ENCODE data around the gene TGFB1I1.

Gene TGFB1I1

GRCh38 chr16:31451681-31452351 is 20.1 kb upstream of the TGFB1I1 start:
- in situ Hi-C loops (cut with MboI; ENCODE audit: low sequenced_read_pairs), result no loop called here

- in situ Hi-C loops (cut with MboI; ENCODE audit: low sequenced_read_pairs), result no loop called here
Observed at GRCh38 chr16:31452631-31453106, 19.3 kb upstream of the TGFB1I1 start.

- in situ Hi-C loops (cut with MboI; ENCODE audit: low sequenced_read_pairs), result no loop called here
Observed at GRCh38 chr16:31453255-31454204, 18.4 kb upstream of the TGFB1I1 start.

GRCh38 chr16:31455601-31456314 is 16.2 kb upstream of the TGFB1I1 start:
- in situ Hi-C loops (cut with MboI; ENCODE audit: low sequenced_read_pairs), result no loop called here

GRCh38 chr16:31456988-31457360 is 15.0 kb upstream of the TGFB1I1 start:
- in situ Hi-C loops (cut with MboI; ENCODE audit: low sequenced_read_pairs), result no loop called here

- in situ Hi-C loops (cut with MboI; ENCODE audit: low sequenced_read_pairs), result no loop called here
Observed at GRCh38 chr16:31458073-31458843, 13.7 kb upstream of the TGFB1I1 start.

DNA sequence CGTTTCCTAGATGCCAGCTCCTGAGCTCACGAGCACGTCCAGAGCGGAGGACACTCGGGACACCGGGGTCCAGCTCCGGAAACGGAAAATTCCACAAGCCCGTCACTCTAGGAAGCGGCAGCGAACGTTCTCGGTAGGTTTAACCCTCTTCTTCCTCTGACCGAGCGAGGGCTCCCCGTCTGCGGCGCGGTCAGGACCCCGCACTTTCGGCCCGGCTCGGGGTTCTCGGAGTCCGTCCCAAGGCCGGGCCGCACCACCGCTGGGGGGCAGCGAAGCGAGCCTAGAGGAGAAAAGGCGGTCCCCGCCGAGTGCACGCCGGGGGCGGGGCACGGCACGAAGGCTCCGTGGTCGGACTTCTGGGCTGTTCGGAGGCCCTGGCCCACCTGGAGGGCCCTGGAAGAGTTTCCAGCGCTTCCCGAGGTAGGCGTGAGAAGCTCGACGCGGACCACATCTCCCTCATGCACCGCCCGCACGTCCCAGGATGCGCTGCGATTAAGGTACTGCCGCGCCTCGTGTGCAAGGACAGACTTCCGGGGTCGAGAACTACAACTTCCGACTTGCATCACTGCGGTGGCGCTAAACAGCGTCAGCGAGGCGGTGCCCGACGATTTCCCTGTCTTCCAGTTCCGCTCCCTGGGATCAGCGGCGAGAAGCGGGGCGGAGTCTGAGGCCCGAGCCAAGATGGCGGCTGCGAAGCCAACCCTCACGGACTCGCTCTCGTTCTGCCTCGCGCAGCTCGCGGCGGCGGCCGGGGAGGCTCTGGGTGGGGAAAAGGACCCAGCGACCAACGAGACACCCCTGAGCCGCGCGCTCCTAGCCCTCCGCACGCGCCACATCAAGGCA is 12.9 kb upstream of the TGFB1I1 start, which contains the start of gene ARMC5:
Gene ARMC5, plus strand, starts transcription at position 658 of the 843 bp plus-strand sequence. Its CDS starts 24 bp downstream, at position 682.
- in situ Hi-C loops (cut with MboI; ENCODE audit: low sequenced_read_pairs), result no loop called here

- in situ Hi-C loops (cut with MboI; ENCODE audit: low sequenced_read_pairs), result no loop called here
Observed at GRCh38 chr16:31459687-31460581, 12.0 kb upstream of the TGFB1I1 start.

GRCh38 chr16:31460582-31461002 is 11.4 kb upstream of the TGFB1I1 start:
- in situ Hi-C loops (cut with MboI; ENCODE audit: low sequenced_read_pairs), result no loop called here

DNA sequence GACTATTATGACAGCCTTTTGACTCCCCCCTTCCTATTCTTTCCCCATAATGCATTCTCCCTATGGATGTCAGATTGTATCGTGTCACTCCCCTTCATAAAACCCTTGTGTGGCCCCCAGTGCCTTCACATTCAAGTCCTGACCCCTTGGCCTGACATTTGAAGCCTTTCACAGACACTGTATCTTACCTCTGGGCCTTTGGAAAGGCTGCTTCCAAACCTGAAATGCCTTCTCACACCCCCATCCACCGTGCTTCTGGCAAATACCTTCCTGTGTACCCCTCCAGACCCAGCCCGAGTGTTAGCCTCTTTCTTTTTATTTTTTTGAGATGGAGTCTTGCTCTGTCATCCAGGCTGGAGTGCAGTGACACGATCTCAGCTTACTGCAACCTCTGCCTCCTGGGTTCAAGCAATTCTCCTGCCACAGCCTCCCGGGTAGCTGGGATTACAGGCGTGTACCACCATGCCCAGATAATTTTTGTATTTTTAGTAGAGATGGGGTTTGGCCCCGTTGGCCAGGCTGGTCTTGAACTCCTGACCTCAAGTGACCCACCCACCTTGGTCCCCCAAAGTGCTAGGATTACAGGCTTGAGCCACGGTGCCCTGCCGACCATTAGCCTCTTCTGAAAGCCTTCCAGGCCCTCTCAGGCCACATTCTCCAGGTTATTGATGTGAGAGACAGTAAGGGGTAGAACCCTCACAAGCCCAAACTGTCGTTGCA is 10.6 kb upstream of the TGFB1I1 start:
- in situ Hi-C loops (cut with MboI; ENCODE audit: low sequenced_read_pairs), result no loop called here

DNA sequence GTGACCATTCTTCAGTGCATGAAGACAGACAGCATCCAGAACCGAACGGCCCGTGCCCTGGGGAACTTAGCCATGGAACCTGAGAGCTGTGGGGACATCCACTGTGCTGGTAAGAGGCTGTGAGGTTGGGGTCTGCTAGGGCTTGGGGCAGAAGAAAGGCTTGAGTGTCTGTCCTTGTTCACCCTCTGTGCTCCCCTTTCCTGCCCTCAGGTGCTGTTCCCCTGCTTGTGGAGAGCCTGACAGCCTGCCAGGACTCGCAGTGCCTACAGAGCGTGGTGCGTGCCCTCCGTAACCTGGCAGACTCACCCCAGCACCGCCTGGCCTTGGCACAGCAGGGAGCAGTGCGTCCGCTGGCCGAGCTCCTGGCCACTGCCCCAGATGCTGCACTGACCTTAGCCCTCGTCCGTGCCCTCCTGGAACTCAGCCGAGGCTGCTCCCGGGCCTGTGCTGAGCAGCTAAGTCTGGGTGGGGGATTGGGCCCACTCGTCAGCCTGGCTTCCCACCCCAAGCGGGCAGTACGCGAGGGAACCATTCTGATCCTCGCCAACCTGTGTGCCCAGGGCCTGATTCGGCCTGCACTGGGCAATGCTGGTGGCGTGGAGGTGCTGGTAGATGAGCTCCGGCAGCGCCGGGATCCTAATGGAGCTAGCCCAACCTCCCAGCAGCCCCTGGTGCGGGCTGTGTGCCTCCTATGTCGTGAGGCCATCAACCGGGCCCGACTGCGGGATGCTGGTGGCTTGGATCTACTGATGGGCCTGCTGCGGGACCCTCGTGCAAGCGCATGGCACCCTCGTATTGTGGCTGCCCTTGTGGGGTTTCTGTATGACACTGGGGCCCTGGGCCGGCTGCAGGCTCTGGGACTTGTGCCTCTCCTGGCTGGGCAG is 9.8 kb upstream of the TGFB1I1 start:
- in situ Hi-C loops (cut with MboI; ENCODE audit: low sequenced_read_pairs), result no loop called here

- in situ Hi-C loops (cut with MboI; ENCODE audit: low sequenced_read_pairs), result no loop called here
Observed at GRCh38 chr16:31464348-31464769, 7.6 kb upstream of the TGFB1I1 start.

DNA sequence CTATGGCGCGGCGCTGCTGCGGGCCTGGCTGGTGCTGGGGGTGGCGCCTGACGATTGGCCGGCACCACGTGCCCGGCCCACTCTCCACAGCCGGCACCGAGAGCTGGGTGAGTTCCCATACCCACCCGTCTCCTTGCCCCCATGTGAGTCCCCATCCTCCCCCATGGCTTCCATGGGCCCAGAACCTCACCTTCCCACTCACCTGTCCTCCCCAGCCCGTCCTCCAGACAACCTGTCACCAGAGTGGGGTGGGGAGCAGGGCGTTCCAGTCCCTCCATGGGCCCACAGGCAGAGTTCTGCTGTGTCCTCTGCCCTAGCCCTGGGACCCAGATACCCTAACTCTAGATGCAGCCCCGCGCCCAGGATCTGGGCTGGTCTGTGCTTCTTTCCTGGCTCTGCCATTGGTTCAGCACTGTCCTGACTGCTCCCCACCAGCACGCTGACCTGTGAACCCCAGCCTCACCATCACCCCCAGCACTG is 7.1 kb upstream of the TGFB1I1 start:
- in situ Hi-C loops (cut with MboI; ENCODE audit: low sequenced_read_pairs), result no loop called here

- in situ Hi-C loops (cut with MboI; ENCODE audit: low sequenced_read_pairs), result no loop called here
Observed at GRCh38 chr16:31465788-31466370, 6.1 kb upstream of the TGFB1I1 start.

DNA sequence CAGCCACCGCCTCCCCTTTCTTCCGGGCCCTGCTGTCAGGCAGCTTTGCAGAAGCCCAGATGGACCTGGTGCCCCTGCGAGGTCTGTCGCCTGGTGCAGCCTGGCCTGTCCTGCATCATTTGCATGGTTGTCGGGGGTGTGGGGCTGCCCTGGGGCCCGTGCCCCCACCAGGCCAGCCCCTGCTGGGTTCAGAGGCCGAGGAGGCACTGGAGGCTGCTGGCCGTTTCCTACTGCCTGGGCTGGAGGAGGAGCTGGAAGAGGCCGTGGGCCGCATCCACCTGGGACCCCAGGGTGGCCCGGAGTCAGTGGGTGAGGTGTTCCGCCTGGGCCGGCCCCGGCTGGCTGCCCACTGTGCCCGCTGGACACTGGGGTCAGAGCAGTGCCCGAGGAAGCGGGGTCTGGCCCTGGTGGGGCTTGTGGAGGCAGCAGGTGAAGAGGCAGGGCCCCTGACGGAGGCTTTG is 5.5 kb upstream of the TGFB1I1 start:
- in situ Hi-C loops (cut with MboI; ENCODE audit: low sequenced_read_pairs), result no loop called here

- in situ Hi-C loops (cut with MboI; ENCODE audit: low sequenced_read_pairs), result no loop called here
Observed at GRCh38 chr16:31467151-31467773, 4.7 kb upstream of the TGFB1I1 start.

Measured in hTERT RPE-1 (cell line).